Mesodermal cell (in vitro differentiated cells): ENCODE results near the gene RPL22.

Experiments
- H3K27ac ChIP-seq: 2 replicates; pipeline ENCODE4 v1.7.0; 2013; ENCODE audit warnings: mild to moderate bottlenecking, low read depth, low read length, moderate library complexity; ENCODE audit not compliant: severe bottlenecking
- H3K36me3 ChIP-seq: 2 replicates; pipeline ENCODE4 v1.7.1; 2013; ENCODE audit warnings: mild to moderate bottlenecking, low read length, moderate library complexity; ENCODE audit not compliant: control insufficient read depth, insufficient read depth
- H3K4me1 ChIP-seq: one replicate; pipeline ENCODE4 v1.7.1; 2013; ENCODE audit warnings: mild to moderate bottlenecking, low read length; ENCODE audit not compliant: insufficient read depth, control insufficient read depth, poor library complexity, severe bottlenecking
- H3K4me3 ChIP-seq: 2 replicates; pipeline ENCODE4 v1.7.0; 2013; ENCODE audit warnings: low read length, control low read depth, mild to moderate bottlenecking; ENCODE audit not compliant: insufficient read depth, poor library complexity, severe bottlenecking; ENCODE audit errors: extremely low read depth
- H3K9me3 ChIP-seq: 2 replicates; pipeline ENCODE4 v1.7.1; 2013; ENCODE audit warnings: mild to moderate bottlenecking, low read length, moderate library complexity; ENCODE audit not compliant: control insufficient read depth
- WGBS, 2 experiments: methylation state at CpG; one replicate each; pipeline ENCODE4 v1.1.5; 2013; ENCODE audit warnings: missing lambda C conversion rate in 2 of 2; ENCODE audit not compliant: insufficient coverage in 2 of 2; 5-methylcytosine and 5-hydroxymethylcytosine counted together

The RPL22 gene

GRCh38 chr1:6170116-6170741 lies 29.2 kb downstream of the RPL22 start:
- no peak overlapping the region for H3K4me3 ChIP-seq
- no peaks in the 10 kb centered on the region for H3K36me3 ChIP-seq
- WGBS, 2 experiments = 94 to 97% methylated on average over 10 to 15 of the region's 16 CpGs
- H3K4me1 ChIP-seq = no peaks in the 10 kb centered on the region
- H3K27ac ChIP-seq = no peak overlapping the region
- H3K9me3 ChIP-seq = no peaks in the 10 kb centered on the region

GRCh38 chr1:6168947-6169586 lies 30.3 kb downstream of the RPL22 start:
- Histone ChIP-seq H3K36me3 (no peaks in the 10 kb centered on the region), H3K4me1 (no peaks in the 10 kb centered on the region), H3K27ac (no peak overlapping the region), H3K4me3 (no peak overlapping the region), H3K9me3 (no peaks in the 10 kb centered on the region)
- WGBS, 2 experiments = 85 to 87% methylated on average over 15 of the region's 18 CpGs

- Histone ChIP-seq H3K4me3 (no peak overlapping the region), H3K9me3 (no peaks in the 10 kb centered on the region), H3K4me1 (no peaks in the 10 kb centered on the region), H3K36me3 (no peaks in the 10 kb centered on the region), H3K27ac (no peak overlapping the region)
- WGBS, 2 experiments = 91% methylated on average over 28 to 29 of the region's 34 CpGs
Measured at GRCh38 chr1:6167391-6168303, 31.7 kb downstream of the RPL22 start.

GRCh38 chr1:6166655-6167390 lies 32.6 kb downstream of the RPL22 start:
- Histone ChIP-seq H3K9me3 (no peaks in the 10 kb centered on the region), H3K36me3 (no peaks in the 10 kb centered on the region), H3K27ac (no peak overlapping the region), H3K4me3 (no peak overlapping the region), H3K4me1 (no peaks in the 10 kb centered on the region)
- WGBS, 2 experiments = 77 to 92% methylated on average over 14 to 15 of the region's 19 CpGs

- H3K4me3 ChIP-seq = no peak overlapping the region
- H3K4me1 ChIP-seq = no peaks in the 10 kb centered on the region
- no peaks in the 10 kb centered on the region for H3K36me3 ChIP-seq
- WGBS, 2 experiments = 74 to 86% methylated on average over 6 to 10 of the region's 10 CpGs
- no peak overlapping the region for H3K27ac ChIP-seq
- no peaks in the 10 kb centered on the region for H3K9me3 ChIP-seq
Measured at GRCh38 chr1:6166221-6166620, 33.2 kb downstream of the RPL22 start.

GRCh38 chr1:6165441-6165985 lies 33.9 kb downstream of the RPL22 start:
- H3K27ac ChIP-seq = no peak overlapping the region
- H3K36me3 ChIP-seq = no peaks in the 10 kb centered on the region
- WGBS, 2 experiments = 90 to 97% methylated on average over 5 to 9 of the region's 12 CpGs

GRCh38 chr1:6165027-6165426 lies 34.4 kb downstream of the RPL22 start:
- Histone ChIP-seq H3K36me3 (no peaks in the 10 kb centered on the region), H3K4me3 (no peak overlapping the region), H3K4me1 (no peaks in the 10 kb centered on the region), H3K27ac (no peak overlapping the region), H3K9me3 (no peaks in the 10 kb centered on the region)
- 82 to 95% methylated on average over 4 to 7 of the region's 7 CpGs for WGBS, 2 experiments

More at GRCh38 chr1:6165441-6165985, 33.9 kb downstream of the RPL22 start:
- Histone ChIP-seq H3K4me1 (no peaks in the 10 kb centered on the region), H3K4me3 (no peak overlapping the region), H3K9me3 (no peaks in the 10 kb centered on the region)

- 83 to 87% methylated on average over 13 to 14 of the region's 19 CpGs for WGBS, 2 experiments
- Histone ChIP-seq H3K9me3 (no peaks in the 10 kb centered on the region), H3K36me3 (no peaks in the 10 kb centered on the region), H3K4me3 (no peak overlapping the region), H3K4me1 (no peaks in the 10 kb centered on the region), H3K27ac (no peak overlapping the region)
Measured at GRCh38 chr1:6163973-6164617, 35.3 kb downstream of the RPL22 start.

- Histone ChIP-seq H3K36me3 (no peaks in the 10 kb centered on the region), H3K4me3 (no peak overlapping the region), H3K4me1 (no peaks in the 10 kb centered on the region), H3K27ac (no peak overlapping the region), H3K9me3 (no peaks in the 10 kb centered on the region)
- WGBS, 2 experiments = 86 to 91% methylated on average over 12 to 15 of the region's 15 CpGs
Measured at GRCh38 chr1:6163191-6163972, 36.0 kb downstream of the RPL22 start.
